Testis (tissue), 3 donors: ENCODE results near the gene SPATA1. TPM values are rescaled to one million over a fixed set of nuclear protein-coding genes. Genes with fewer than 3 reads are reported as not detected.
A peak's percentile ranks its signal among the peaks of the same experiment; 100 is the strongest.
"Not testable (repeated sequence)": the region's sequence is repeated elsewhere in the genome, so short reads cannot be mapped to it uniquely, and the experiment has no call there.

Experiments used
- DNase-seq: peaks from one replicate; pipeline ENCODE4 v3.0.0-alpha.2; 2019
- H3K27ac ChIP-seq, 2 donors: fragments of 200-600 bp; sonication (generic); one replicate each; pipeline ENCODE4 v1.5.1; 2019
- H3K27me3 ChIP-seq: fragments of 200-600 bp; sonication (generic); one replicate; pipeline ENCODE4 v1.5.1; 2019
- H3K36me3 ChIP-seq: fragments of 200-600 bp; sonication (generic); one replicate; pipeline ENCODE4 v1.5.1; 2017; ENCODE audit warnings: low read depth; ENCODE audit errors: missing control alignments
- H3K4me1 ChIP-seq: fragments of 200-600 bp; sonication (generic); one replicate; pipeline ENCODE4 v1.5.1; 2019
- H3K4me3 ChIP-seq, 2 donors: fragments of 200-600 bp; sonication (generic); one replicate each; pipeline ENCODE4 v1.5.1; 2017 to 2019
- H3K9me3 ChIP-seq: fragments of 200-600 bp; sonication (generic); one replicate; pipeline ENCODE4 v1.5.1; 2017
- POLR2A ChIP-seq: fragments of 450-650 bp; IDR thresholded peaks from one replicate; pipeline ENCODE4 v1.6.1; 2017; ENCODE audit warnings: antibody characterized with exemption, mild to moderate bottlenecking, moderate library complexity
- WGBS, 2 donors: methylation state at CpG; one replicate each; pipeline ENCODE4 v1.1.5; 2018; 5-methylcytosine and 5-hydroxymethylcytosine counted together
- intact Hi-C: fragments of 100-400 bp; cut with DNase I; formaldehyde crosslinking; loops from one replicate; pipeline ENCODE4 v1.15.1; 2023; ENCODE audit warnings: low total_unique reads
- polyA plus RNA-seq: library from polyadenylated mRNA; stranded (reverse); fragments of 350-450 nt; fragmentation: Illumina TruSeq; extraction: RNeasy Lipid Tissue Mini Kit (QIAGEN cat#74804); gene quantifications from one replicate; pipeline ENCODE4 v1.2.3, GENCODE V29; 2014; ENCODE audit warnings: low read depth, low replicate concordance; ENCODE audit not compliant: insufficient read depth
- total RNA-seq, 2 donors: library from RNA; depleted of rRNA; stranded (reverse); fragments of >200 nt; gene quantifications; one replicate each; pipeline ENCODE4 v1.2.3, GENCODE V29; 2016
- TF ChIP-seq, protein P1 (sequence below), 3 experiments: fragments of 450-650 bp in 2 of 3; fragments of 200-600 bp in 1 of 3; sonication (generic) in 1 of 3; IDR thresholded peaks; one replicate each; pipeline ENCODE4 v1.5.1; 2016 to 2019; ENCODE audit warnings: antibody characterized with exemption in 3 of 3, mild to moderate bottlenecking in 2 of 3, moderate library complexity in 1 of 3

The SPATA1 gene
- total and polyA plus RNA-seq, 3 donors from 2014 or later, result 6.0 to 17.6 (median 7.1) TPM

DNA sequence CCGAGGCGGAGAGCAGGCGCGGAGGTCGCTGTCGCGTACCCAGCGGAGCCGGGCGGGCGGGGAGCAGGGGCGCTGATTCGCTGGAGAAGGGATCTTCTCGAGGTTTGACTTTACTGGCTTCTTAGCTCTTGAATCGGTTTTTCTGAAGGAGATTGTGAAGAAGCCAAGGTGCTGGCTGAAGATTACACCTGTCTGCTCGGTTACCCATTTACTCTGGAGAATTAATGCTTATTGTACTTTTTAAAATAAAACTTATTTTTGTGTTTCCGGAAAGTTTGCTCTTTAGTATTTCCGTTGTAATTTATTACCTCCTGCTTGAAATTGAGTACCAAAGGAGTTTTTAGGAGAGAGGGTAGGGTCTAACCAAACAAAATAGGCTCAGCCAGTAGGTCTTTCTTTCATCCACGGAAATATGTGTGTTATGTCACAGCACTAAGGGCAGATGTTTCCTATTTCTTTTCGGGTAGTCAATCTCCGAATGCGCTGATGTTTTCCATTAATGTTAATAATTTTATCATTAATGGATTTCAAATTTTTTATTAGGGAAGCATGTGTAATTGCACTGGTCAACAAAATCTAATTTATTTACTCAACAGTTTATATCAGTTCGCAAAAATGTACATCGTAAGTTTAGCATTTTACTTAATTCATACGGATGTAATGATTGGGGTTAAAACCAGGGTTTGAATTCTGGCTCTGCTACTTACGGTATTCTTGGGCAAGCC is 705 bp downstream of the SPATA1 start:
- 16 to 21% methylated on average over 14 to 26 of the region's 26 CpGs for WGBS, 2 donors

DNA sequence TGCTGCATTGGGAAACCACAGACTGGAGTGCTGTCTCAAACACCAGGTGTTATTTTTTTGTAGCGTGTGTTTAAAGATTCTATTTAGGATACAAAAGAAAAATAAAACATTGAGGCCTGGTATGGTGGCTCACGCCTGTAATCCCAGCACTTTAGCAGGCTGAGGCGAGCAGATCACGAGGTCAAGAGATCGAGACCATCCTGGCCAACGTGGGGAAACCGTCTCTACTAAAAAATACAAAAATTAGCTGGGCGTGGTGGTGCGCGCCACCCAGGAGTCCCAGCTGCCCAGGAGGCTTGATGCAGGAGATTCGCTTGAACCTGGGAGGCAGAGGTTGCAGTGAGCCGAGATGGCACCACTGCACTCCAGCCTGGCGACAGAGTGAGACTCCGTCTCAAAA is 1.7 kb downstream of the SPATA1 start:
- H3K27me3 ChIP-seq, DNase-seq, H3K36me3 ChIP-seq, intact Hi-C loops, H3K27ac ChIP-seq, H3K9me3 ChIP-seq, H3K4me3 ChIP-seq: not testable (repeated sequence)
- peaks cover 18% of the 10 kb centered on the region for H3K4me1 ChIP-seq
- WGBS, 2 donors, result 62 to 72% methylated on average over 14 of the region's 14 CpGs

More for the DNA sequence above, 705 bp downstream of the SPATA1 start:
- DNase-seq, result no peak
- TF ChIP-seq, protein P1, sequence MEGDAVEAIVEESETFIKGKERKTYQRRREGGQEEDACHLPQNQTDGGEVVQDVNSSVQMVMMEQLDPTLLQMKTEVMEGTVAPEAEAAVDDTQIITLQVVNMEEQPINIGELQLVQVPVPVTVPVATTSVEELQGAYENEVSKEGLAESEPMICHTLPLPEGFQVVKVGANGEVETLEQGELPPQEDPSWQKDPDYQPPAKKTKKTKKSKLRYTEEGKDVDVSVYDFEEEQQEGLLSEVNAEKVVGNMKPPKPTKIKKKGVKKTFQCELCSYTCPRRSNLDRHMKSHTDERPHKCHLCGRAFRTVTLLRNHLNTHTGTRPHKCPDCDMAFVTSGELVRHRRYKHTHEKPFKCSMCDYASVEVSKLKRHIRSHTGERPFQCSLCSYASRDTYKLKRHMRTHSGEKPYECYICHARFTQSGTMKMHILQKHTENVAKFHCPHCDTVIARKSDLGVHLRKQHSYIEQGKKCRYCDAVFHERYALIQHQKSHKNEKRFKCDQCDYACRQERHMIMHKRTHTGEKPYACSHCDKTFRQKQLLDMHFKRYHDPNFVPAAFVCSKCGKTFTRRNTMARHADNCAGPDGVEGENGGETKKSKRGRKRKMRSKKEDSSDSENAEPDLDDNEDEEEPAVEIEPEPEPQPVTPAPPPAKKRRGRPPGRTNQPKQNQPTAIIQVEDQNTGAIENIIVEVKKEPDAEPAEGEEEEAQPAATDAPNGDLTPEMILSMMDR (IDR thresholded peaks at IDR 0.05), result no peak
- TF ChIP-seq POLR2A, result no peak
- Histone ChIP-seq H3K4me1 (peaks cover 21% of the 10 kb centered on the region), H3K9me3 (no peaks in the 10 kb centered on the region), H3K27me3 (no peaks in the 10 kb centered on the region), H3K36me3 (no peaks in the 10 kb centered on the region), H3K4me3 (peak overlapping the region; percentile 63 to 90), H3K27ac (peak overlapping the region; percentile 88 to 98)
- intact Hi-C loops, result no loop called here

DNA sequence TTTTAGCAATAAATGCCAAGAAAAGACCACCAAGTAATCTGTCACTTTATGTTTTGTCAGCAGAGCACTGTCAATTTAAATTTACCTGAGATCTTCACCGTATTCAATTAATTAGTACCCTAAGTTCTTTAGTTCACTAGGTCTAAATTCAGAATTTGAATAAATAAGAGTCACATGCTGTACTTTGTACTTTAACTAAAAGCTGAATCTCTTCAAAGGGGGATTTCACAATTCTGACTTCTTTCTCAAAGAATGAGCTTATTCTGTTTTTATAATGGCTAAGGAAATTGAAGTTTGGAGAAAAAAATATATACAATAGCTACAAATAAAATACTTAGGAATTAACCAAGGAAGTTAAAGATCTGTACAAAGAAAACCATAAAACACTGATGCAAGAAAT is 2.3 kb downstream of the SPATA1 start:
- Histone ChIP-seq H3K4me1 (peaks cover 14% of the 10 kb centered on the region), H3K36me3 (no peaks in the 10 kb centered on the region), H3K27ac (no peak overlapping the region), H3K9me3 (no peaks in the 10 kb centered on the region), H3K4me3 (no peak overlapping the region), H3K27me3 (no peaks in the 10 kb centered on the region)
- WGBS, 2 donors, result 71 to 83% methylated on average over 1 of the region's 1 CpG
- no peak for TF ChIP-seq POLR2A
- TF ChIP-seq, protein P1 (IDR thresholded peaks at IDR 0.05), result no peak
- DNase-seq, result no peak
- intact Hi-C loops, result no loop called here

DNA sequence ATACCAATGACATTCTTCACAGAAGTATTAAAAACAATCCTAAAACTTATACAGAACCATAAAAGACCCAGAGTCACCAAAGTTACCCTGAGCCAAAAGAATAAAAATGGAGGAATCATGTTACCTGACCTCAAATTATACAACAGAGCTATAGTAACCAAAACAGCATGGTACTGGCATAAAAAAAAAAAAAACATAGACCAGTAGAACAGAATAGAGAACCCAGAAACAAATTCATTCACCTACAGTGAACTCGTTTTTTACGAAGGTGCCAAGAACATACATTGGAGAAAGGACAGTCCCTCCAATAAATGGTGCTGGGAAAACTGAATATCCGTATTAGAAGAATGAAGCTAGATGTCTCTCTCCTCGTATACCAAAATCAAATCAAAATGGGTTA is 2.8 kb downstream of the SPATA1 start:
- TF ChIP-seq, protein P1 (IDR thresholded peaks at IDR 0.05), result no peak
- TF ChIP-seq POLR2A, result no peak
- WGBS, 2 donors, result 84 to 91% methylated on average over 4 of the region's 4 CpGs
- no peak for DNase-seq
- H3K36me3 ChIP-seq, result no peaks in the 10 kb centered on the region
- no peak overlapping the region for H3K27ac ChIP-seq
- no peaks in the 10 kb centered on the region for H3K9me3 ChIP-seq
- intact Hi-C loops, result no loop called here
- no peaks in the 10 kb centered on the region for H3K27me3 ChIP-seq
- H3K4me1 ChIP-seq, result peaks cover 8% of the 10 kb centered on the region
- H3K4me3 ChIP-seq, result no peak overlapping the region

DNA sequence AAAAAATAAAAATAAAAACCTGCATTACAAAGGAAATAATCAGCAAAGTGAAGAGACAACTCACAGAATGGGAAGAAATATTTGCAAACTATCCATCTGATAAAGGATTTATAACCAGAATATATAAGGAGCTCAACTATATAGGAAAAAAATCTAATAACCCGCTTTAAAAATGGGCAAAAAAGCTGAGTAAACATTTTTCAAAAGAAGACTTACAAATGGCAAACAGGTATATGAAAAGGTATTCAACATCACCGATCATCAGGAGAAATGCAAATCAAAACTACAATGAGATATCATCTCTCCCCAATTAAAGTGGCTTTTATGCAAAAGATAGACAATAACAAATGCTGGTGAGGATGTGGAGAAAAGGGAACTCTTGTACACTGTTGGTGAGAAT is 4.0 kb downstream of the SPATA1 start:
- TF ChIP-seq POLR2A, result no peak
- TF ChIP-seq, protein P1 (IDR thresholded peaks at IDR 0.05), result no peak
- peaks cover 6% of the 10 kb centered on the region for H3K4me1 ChIP-seq
- H3K36me3 ChIP-seq, result no peaks in the 10 kb centered on the region
- H3K4me3 ChIP-seq, result no peak overlapping the region
- no peaks in the 10 kb centered on the region for H3K27me3 ChIP-seq
- intact Hi-C loops, result no loop called here
- no peak for DNase-seq
- no peak overlapping the region for H3K27ac ChIP-seq
- no peaks in the 10 kb centered on the region for H3K9me3 ChIP-seq
- WGBS, 2 donors, result 46 to 66% methylated on average over 2 of the region's 2 CpGs
